CD4-positive, alpha-beta T cell treated with Interleukin-1 beta for 1 hour (primary cell): ENCODE results near the gene MYOCOS.
"Not testable (repeated sequence)": the region's sequence is repeated elsewhere in the genome, so short reads cannot be mapped to it uniquely, and the experiment has no call there.

Experiments
- DNase-seq, 2 donors: peaks; one replicate each; pipeline ENCODE4 v3.0.0-alpha.2; 2020 to 2022

MYOCOS gene

DNA sequence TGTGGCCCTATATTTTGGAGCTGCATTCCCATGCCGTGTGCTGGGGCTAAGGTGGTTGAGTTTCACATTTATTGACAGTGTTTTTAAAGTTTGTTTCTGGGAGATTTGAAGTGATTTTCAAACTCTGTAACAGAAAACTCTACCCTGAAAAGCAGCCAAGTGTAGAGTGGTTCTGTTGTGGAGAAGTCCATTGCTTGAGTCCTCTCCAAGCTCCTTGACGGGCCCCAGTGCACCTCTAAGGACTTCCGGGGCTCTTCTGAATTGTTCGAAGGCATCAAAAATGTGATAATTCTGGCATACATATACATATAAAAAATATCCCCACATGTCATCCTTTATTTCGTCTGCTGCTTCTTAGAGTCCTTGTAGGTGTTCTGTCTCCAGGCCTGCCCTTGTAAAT lies 5.0 kb downstream of the MYOCOS start:
- DNase-seq = no peak

DNA sequence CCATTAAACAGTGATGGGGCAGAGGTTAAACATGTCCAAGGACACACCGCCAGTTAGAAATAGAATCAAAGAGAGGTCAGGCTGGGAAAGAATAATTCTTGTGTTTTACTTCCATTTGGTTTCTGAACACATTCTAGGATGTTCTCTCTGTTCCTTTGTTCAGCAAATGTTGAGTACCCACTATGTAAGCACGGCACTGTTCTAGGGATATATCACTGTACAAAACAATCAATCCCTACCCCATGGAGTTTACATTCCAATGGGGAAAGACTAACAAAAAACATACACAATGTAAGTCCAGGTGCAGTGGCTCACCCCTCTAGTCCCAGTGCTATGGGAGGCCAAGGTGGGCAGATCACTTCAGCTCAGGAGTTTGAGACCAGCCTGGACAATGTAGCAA lies 6.2 kb downstream of the MYOCOS start:
- DNase-seq = no peak

DNA sequence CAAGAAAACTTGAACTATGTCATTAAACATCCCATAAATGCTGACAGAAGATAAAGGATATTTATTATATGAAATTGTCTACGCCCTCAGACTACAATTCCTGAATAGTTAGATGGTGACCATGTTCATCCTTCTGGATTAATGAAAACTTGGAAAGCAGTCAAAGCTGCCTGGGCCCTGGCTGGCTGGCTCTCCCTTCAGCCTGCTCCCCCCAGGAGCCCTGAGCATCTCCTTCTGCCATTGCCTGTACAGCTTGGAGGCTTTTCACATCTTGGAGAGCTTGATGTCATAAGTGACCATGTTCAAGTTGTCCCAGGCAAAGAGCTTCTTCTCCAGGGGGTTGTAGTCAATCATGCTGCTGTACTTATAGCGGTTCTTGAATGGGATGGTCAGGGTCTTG lies 13.6 kb downstream of the MYOCOS start:
- no peak for DNase-seq

DNA sequence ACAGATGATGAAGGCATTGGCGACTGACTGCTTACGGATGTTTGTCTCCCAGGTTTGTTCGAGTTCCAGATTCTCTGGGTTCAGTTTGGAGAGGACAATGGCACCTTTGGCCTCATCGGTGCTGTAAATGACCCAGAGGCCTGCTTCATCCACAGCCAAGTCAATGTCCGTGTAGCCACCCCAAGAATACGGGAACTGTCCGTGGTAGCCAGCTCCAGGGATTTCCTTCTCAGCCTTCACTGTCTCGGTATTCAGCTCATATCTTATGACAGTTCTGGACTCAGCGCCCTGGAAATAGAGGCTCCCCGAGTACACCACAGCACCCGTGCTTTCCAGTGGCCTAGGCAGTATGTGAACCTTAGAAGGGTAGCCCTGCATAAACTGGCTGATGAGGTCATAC lies 14.1 kb downstream of the MYOCOS start:
- DNase-seq = no peak

DNA sequence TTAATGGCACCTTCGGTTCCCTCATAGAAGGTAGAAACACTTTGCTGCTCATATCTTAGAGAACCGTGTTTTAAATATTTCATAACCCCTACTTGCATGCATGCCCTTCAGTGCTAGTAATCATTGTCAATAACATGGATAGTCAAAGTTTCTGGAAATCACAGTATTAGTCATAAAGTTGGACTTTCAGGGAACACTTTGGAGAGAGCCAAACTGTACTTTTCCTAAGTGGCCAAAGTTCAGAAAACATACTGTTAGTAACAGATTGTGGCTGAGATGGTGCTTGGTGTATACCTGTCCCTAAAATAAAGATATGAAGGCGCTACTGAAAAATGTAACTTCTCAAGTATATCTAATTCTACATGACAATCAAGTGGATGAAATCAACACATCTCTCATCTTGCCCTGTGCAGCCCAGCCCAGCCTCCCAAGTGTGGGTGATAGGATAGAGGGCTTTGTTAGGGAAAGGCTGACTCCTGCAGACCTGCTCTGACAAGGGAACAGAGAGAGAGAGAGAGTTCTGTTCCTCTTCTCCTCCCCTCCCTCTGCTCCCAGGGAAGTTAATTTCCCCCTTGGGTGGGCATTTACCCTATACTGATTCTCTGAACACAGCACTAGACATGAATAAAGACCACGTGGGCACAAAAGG lies 16.0 kb downstream of the MYOCOS start:
- no peak for DNase-seq

DNA sequence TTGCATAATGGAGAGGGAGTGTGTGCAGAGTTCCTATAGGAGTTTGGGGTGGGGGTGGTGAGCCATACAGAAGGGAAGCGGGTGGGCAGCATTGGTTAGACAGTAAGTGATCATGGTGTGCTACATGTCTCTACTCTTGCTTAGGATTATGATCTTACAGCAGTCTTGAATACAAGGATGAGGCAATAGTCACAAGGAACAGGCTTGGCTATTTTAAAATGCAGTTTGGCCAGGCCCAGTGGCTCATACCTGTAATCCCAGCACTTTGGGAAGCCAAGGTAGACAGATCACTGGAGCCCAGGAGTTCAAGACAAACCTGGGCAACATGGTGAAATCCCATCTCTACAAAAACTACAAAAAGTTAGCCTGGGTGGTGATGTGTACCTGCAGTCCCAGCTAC lies 18.2 kb downstream of the MYOCOS start:
- DNase-seq = no peak

DNA sequence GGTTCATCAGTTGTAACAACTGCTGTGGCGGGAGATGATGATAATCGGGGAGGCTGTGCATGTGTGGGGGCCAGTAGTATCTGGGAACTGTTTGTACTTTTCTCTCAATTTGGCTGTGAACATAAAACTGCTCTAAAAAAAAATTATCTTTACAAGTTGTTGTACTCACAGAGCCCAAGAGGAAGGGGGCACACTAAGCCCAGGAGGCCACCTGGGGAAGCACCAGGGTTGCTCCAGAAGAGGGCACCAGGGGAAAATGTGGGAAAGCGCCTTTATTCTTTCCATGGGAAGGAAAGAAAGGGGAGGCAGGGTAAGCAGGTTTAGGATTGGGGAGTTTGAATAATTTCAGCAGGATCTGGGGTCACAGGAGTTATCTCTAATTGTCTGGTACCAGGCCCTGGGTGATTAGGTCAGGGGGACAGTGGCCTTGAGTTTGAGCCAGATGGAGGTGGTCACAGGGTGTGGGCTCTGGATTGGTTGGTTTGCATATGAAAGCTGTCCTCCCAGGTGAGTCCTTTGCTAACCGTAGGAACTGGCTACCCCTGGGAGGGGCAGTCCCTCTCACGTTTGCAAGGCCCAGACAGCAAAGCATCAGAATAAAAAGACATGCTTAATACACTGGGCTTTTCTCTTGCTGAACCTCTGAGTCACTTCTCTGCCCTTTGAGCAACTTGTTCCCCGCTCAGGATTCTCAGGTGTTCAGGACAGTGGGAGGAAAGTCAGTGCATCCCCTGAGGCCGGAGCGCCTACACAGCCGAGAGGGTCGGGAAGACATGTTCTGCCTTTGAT lies 19.2 kb downstream of the MYOCOS start:
- no peak for DNase-seq

DNA sequence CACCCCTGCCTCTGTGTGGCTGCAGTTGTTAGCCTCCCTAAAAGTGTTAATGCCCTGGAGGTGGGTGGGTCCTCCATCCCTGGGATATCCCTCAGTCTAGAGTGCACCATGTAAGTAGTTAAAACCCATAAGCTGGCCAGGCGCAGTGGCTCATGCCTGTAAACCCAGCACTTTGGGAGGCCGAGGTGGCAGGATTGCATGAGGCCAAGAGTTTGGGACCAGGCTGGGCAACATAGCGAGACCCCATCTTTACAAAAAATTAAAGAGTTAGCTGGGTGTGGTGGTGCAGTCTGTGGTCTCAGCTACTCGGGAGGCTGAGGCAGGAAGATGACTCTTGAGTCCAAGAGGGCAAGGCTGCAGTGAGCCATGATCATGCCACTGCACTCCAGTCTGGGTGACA lies 20.2 kb downstream of the MYOCOS start:
- DNase-seq = no peak

DNA sequence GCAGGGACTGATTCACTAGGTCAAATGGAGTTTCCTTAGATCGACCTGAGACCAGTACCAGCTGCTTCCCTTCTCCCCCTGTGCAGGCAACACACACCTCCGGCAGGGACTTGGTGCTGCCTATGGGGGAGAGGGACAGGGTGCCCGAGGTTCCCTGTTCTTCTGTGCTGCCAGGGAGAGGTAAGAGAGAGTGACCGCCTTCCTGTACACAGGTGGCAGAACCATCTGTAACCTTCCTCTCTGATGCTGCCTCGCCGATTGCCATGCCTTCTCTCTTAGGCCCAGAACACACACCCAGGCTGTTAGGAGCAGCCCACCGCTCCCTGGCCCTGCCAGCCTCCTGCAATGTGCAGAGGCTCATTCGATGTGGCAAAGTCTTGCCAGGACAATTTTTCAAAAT lies 21.1 kb downstream of the MYOCOS start:
- no peak for DNase-seq

DNA sequence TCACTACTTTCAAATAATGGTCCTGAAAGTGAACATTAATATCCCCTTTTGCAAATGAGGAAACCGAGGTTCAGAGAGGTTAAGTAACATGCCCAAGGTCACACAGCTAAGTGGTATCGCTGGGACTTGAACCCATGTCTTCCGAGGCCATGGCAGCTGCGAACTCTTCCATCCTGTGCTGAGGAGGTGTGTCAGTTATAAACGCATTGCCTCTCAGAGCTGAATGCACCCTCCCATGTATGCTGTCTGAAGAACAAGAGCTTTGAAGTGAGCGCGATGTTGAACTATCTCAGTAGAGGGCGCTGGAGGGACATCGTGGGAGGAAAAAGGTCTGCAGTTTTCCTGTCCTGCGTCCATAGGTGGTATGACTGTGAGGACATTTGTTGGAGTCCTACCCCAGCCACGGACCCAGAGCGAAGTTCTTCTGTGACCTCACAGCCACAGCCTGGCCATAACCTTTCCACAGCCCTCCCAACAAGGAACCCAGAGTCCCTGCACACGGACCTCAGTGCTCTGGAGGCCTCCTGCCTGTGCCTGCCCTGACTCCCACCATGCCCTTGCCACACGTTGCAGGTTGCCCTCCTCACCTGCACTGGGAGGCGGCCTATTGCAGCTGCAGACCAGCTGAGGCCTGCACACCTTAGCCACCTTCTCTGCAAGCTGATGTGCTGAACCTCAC lies 22.9 kb downstream of the MYOCOS start:
- peak; percentile 58 to 67 for DNase-seq

DNA sequence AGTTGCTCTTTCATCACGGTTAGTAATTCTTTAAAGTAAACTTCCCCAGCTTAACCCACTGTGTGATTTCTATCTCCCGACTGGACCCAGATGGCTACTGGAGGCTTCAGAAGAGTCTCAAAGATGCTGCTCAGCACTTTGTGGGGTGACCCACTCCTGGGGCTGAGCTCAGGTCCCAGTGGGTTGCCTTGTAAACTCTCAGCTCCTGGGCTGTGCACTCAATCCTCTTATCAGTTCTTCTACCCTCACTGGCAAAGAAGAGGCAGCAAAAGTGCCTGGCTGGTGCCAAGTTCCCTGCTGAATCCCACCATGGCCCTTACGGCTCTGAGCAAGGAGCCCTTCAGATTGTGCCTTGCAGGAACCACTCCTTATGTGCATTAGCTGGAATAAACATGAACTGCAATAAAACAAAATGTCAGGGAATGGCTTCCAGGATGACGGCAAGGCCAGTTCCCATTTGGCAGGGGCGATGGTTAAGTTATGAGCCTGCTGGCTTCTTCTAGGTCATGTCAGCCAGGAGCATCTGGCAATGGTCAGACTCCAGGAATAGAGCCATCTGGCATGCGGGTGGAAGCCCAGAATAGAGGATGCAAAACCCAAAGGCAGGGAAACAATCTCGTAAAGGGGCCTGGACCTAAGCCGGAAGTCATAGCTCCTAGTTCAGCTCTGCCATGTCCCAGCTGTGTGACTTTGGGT lies 23.7 kb downstream of the MYOCOS start:
- no peak for DNase-seq

DNA sequence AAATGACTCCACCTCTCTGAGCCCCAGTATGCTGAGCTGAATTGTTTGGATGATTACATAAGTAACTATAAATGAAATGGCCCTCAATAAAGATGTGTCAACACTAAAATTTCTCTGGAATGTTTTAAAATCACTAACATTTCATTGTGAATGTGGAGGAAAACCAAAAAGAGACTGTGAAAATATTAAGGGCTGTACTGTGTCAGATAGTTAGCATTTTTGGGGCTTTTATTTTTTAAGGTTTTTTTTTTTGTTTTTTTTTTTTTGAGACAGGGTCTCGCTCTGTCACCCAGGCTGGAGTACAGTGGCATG lies 24.2 kb downstream of the MYOCOS start:
- no peak for DNase-seq

DNA sequence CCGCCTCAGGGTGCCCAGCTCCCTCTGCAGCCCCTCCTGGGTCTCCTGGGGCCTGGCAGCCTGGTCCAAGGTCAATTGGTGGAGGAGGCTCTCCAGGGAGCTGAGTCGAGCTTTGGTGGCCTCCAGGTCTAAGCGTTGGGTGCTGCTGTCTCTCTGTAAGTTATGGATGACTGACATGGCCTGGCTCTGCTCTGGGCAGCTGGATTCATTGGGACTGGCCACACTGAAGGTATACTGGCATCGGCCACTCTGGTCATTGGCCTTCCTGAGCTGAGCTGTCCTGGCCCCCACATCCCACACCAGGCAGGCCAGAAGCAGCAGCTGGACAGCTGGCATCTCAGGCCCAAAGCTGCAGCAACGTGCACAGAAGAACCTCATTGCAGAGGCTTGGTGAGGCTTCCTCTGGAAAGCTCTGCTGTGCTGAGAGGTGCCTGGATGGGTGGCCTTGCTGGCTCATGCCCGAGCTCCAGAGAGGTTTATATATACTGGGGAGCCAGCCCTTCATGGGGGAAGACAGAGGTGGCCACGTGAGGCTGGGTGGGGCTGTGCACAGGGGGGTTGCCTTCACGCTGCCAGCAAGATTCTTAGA lies 30.3 kb downstream of the MYOCOS start, which contains the start of gene MYOC:
TSS of gene MYOC (minus strand) at position 455 of the 589 bp plus-strand sequence. CDS start at position 378, 77 bp downstream.
- DNase-seq = no peak

DNA sequence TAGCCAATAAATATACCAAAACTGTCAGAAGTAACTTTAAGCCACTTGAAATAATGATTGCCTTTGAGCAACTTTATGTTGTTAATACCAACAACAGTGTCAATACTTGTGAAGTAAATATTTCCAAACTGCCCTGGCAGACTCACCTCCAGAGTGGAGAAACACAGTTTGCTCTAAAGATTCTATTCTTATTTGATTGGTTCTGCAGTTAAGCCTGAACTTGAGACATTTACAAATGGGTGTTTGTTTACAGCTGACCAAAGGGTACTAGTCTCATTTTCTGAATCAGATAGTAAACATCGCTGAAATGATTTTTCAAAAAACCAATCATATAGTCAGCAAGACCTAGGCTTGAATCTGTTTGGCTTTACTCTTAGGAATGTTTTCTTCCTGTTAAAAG lies 31.8 kb downstream of the MYOCOS start:
- DNase-seq = no peak

DNA sequence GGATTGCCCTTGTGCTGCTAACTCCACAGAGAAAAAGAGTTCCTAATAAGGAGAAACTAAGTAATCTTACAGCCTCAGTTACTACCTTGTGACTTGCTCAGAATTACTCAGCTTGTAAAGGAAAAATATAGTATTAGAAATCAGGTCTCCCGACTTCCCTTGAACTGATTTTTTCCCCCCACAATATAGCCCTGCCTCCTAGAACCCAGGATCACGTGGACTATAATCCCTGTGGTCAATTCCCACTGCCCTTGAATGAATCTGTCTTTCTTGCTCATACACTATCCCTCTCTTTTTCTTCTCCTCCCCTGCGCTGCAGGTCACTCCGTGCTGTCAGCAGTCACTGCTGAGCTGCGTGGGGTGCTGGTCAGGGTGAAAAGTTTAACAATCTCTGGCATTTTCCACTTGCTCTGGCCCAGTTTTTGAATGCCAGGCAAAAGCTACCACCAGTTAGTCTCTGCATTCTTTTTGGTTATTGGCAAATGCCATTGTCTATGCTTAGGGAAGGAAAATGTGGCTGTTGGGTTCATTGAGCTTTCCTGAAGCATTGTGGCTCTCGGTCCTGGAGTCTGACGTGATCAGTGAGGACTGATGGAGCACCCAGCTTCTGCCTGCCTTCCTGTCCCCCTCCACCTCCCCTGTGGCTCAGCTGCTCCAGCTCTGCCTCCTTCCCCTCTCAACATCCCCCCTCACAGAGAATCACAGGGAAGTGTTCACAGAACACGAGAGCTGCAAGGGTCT lies 32.3 kb downstream of the MYOCOS start:
- no peak for DNase-seq

DNA sequence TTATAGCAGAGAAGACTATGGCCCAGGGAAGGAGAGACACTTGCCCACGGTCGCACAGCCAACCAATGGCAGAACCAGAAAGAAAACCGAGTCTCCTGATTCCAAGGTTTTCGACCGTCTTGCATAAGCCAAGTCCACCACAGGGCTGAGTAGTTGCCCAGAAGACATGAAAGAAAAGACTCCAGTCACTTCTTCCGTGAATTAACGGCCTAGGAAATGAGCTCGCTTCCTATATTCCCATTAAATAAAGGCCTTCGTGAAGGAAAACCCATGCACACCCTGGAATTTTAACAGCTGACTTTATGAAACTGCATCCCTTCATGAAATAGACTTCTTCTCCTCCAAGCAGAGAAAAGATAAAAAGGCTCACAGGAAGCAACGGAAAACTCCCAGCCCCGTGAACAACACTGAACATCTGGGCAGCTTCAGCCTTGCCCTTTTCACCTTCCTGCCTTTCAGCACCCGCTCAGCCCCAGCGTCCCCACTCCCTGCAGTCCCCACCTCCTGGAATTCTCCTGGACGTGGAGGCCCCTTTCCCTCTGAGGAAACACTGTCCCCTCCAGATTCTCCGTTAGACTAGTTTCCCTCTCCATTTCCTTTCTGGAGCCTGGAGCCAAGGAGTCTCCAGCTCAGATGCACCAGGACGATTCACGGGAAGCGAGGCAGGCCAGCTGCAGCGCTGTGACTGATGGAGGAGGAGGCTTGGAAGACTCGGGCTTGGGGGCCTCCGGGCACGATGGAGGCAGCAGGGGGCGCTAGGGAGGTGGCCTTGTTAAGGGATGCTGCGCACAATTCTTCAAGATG lies 33.1 kb downstream of the MYOCOS start:
- peak; percentile 36 to 56 for DNase-seq

DNA sequence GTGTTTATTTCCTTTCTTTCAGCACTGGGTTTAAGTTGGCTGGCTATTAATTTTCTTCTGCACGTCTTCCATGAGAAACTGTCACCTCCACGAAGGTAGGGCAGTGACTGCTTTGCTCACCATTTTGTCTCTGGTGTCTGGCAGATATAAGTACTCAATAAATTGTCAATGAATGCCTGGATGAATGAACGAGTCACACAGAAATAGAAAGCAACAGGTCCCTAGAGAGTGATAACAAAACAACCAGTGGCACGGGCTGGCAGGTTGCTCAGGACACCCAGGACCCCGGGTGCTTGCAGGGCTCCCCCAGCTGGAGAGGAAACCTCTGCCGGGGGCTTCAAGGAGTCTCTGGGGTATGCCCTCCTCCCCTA lies 33.7 kb downstream of the MYOCOS start:
- no peak for DNase-seq

DNA sequence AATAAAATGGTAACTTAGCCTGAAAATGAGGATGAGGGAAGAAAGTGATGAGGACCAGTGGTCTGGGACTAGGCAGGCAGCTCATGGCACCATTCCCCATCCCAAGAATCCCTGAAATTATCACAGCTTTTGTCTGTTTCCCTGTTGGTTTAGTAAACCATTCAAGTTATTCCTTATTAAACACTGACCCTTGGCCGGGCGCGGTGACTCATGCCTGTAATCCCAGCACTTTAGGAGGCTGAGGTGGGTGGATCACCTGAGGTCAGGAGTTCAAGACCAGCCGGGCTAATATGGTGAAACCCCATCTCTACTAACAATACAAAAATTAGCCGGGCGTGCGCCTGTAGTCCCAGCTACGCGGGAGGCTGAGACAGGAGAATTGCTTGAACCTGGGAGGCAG lies 34.2 kb downstream of the MYOCOS start:
- not testable (repeated sequence) for DNase-seq

DNA sequence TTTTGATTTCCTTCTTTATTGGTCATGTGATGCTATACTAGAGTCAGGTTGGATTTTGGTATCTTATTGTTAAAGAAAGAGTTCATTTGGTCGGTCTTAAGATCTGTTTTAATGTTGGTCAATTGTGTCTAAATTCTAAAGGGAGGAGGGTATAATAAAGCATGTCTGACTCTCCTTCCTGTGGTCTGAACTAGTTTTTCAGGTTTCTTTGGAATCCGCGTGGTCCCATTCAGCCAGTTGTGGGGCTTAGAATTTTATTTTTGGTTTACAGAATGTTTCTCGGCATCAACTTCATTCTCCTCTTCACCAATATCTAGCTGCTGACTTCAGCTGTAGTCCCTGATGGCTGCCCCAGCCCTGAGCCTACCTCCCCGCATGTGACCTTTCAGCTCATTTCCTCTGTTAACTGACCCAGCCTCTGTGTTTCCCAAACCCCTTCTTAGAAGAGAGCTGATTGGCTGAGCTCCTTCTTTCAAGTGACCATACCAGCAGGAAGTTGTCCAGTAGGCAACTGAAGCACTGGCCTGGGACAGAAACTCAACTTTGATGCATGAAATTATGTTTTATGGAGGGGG lies 39.1 kb downstream of the MYOCOS start:
- no peak for DNase-seq

DNA sequence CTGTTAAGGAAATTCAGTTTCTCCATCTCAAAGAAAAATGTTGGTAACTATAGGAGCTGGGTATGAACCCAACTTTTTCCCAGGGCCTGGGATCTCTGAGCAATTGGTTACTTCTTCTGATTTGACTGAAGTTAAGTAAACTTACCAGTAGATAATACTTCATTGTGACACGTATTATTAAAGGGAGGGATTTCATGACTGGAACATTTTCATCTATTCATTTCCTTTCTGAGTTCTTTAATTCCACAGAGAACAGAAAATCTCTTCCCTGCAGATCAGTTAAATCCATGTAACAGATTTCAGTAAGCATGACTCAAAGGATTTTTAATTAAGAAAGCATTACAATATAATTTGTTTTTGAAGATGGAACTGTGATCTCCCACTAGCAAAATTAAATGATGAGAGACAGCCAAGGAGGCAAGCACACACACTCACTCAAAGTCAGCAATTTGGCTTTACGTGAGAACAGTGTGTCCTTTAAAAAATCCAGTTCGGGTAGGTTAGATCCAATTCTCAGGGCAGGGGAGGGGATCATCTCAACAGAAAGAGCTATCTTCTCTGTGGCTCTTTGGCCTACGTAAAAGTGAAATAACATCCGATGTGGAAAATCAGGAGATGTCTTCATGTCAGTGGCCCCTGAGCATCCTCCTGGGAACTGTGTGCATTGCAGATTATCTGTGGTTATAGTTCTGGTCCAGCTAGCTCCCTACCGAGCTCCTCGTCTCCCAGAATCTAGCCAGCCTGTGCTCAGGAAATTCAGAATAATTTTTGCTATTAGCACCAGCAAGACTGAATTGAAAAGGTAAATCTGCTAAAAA lies 41.2 kb downstream of the MYOCOS start:
- no peak for DNase-seq
